GM12873 (cell line): ENCODE results near the gene PPP1R13B.

ENCODE experiments used
- CTCF ChIP-seq: IDR thresholded peaks from 2 replicates; pipeline ENCODE4 v1.5.1; 2012; ENCODE audit warnings: low read depth, mild to moderate bottlenecking, moderate library complexity, low read length, control low read depth; ENCODE audit not compliant: insufficient read depth; ENCODE audit errors: missing control alignments

Gene PPP1R13B

GRCh38 chr14:103733651-103734050 lies 113.7 kb downstream of the PPP1R13B start:
- no peak for TF ChIP-seq CTCF

- TF ChIP-seq CTCF = no peak
Observed at GRCh38 chr14:103732868-103733620, 114.3 kb downstream of the PPP1R13B start.

GRCh38 chr14:103731916-103732867 lies 115.2 kb downstream of the PPP1R13B start:
- TF ChIP-seq CTCF = no peak

- no peak for TF ChIP-seq CTCF
Observed at GRCh38 chr14:103731481-103731880, 115.9 kb downstream of the PPP1R13B start.

GRCh38 chr14:103730490-103731035 lies 116.8 kb downstream of the PPP1R13B start:
- peak; percentile 28 for TF ChIP-seq CTCF

- TF ChIP-seq CTCF = no peak
Observed at GRCh38 chr14:103729496-103730448, 117.6 kb downstream of the PPP1R13B start.
